Fibroblast of lung (primary cell): ENCODE data around the gene MAB21L3. TPM values are rescaled to one million over a fixed set of nuclear protein-coding genes. Genes with fewer than 3 reads are reported as not detected.

ENCODE experiments used
- DNase-seq, 2 donors: peaks; one replicate each; pipeline versions ENCODE4 v3.0.0 to v3.0.0-alpha.2; 2010; ENCODE audit warnings: low read depth in 2 of 2
- H2AFZ ChIP-seq: 2 replicates; pipeline ENCODE4 v1.5.1; 2012; ENCODE audit warnings: low read length, control low read depth, inconsistent platforms
- H3K27ac ChIP-seq: 2 replicates; pipeline ENCODE4 v1.5.1; 2011; ENCODE audit warnings: low read length, control low read depth; ENCODE audit not compliant: insufficient read depth
- H3K27me3 ChIP-seq: 2 replicates; pipeline ENCODE4 v1.5.1; 2011; ENCODE audit warnings: mild to moderate bottlenecking, low read length; ENCODE audit not compliant: control insufficient read depth, insufficient read depth
- H3K36me3 ChIP-seq: 2 replicates; pipeline ENCODE4 v1.5.1; 2011; ENCODE audit warnings: low read length; ENCODE audit not compliant: control insufficient read depth, insufficient read depth
- H3K4me1 ChIP-seq: 2 replicates; pipeline ENCODE4 v1.5.1; 2011; ENCODE audit warnings: low read length; ENCODE audit not compliant: control insufficient read depth, insufficient read depth; ENCODE audit errors: extremely low read depth
- H3K4me2 ChIP-seq: 2 replicates; pipeline ENCODE4 v1.5.1; 2011; ENCODE audit warnings: low read length, control low read depth; ENCODE audit not compliant: insufficient read depth; ENCODE audit errors: extremely low read depth
- H3K4me3 ChIP-seq, 4 experiments: fragments of 200-600 bp in 1 of 4; sonication (generic) in 1 of 4; replicated peaks in 1 of 4; 2 replicates each; pipeline ENCODE4 v1.5.1; 2011 to 2016; ENCODE audit warnings: low read length in 4 of 4, low read depth in 3 of 4, mild to moderate bottlenecking in 3 of 4, control low read depth in 2 of 4, inconsistent platforms in 1 of 4, mixed read lengths in 1 of 4; ENCODE audit not compliant: insufficient read depth in 1 of 4; ENCODE audit errors: control extremely low read depth in 1 of 4
- H3K79me2 ChIP-seq: 2 replicates; pipeline ENCODE4 v1.5.1; 2012; ENCODE audit warnings: mild to moderate bottlenecking, low read length, inconsistent platforms; ENCODE audit not compliant: control insufficient read depth, insufficient read depth
- H3K9ac ChIP-seq: 2 replicates; pipeline ENCODE4 v1.5.1; 2011; ENCODE audit warnings: mild to moderate bottlenecking, low read length, control low read depth; ENCODE audit not compliant: insufficient read depth
- H3K9me3 ChIP-seq: 2 replicates; pipeline ENCODE4 v1.5.1; 2012; ENCODE audit warnings: low read depth, low read length; ENCODE audit not compliant: control insufficient read depth, insufficient read depth
- H4K20me1 ChIP-seq: 2 replicates; pipeline ENCODE4 v1.5.1; 2011; ENCODE audit warnings: low read length; ENCODE audit not compliant: control insufficient read depth, insufficient read depth; ENCODE audit errors: extremely low read depth
- CTCF ChIP-seq, 2 donors: IDR thresholded peaks in 1 of 2; conservative IDR thresholded peaks in 1 of 2; 1 replicate in 1 of 2; 2 replicates in 1 of 2; pipeline ENCODE4 v1.5.1; 2011 to 2012; ENCODE audit warnings: low read length in 2 of 2, control low read depth in 1 of 2, inconsistent platforms in 1 of 2, low read depth in 1 of 2, mild to moderate bottlenecking in 1 of 2
- EZH2 ChIP-seq: IDR thresholded peaks from 2 replicates; pipeline ENCODE4 v1.5.1; 2012; ENCODE audit warnings: low read length, control low read depth, mild to moderate bottlenecking; ENCODE audit errors: missing control alignments
- polyA plus RNA-seq, 2 donors: library from polyadenylated mRNA; depleted of rRNA in 1 of 2; stranded (reverse) in 1 of 2; unstranded in 1 of 2; fragments of >200 nt; gene quantifications; 2 replicates each; pipeline ENCODE4 v1.2.1, GENCODE V29; 2011 to 2012; ENCODE audit warnings: missing spikeins in 1 of 2
- total RNA-seq: library from RNA; depleted of rRNA; stranded (reverse); fragments of >200 nt; gene quantifications from 2 replicates; pipeline ENCODE4 v1.2.1, GENCODE V29; 2014

Gene MAB21L3
- total and polyA plus RNA-seq, 2 donors (not counting 1 experiment from before 2014, with no cell fraction given), result 0.18 to 0.66 TPM

- Histone ChIP-seq H3K9ac (no peak overlapping the region), H2AFZ (no peak overlapping the region), H3K27me3 (no peaks in the 10 kb centered on the region), H3K79me2 (no peaks in the 10 kb centered on the region), H3K36me3 (no peaks in the 10 kb centered on the region), H3K27ac (no peak overlapping the region), H3K4me3 (no peak overlapping the region), H3K9me3 (no peaks in the 10 kb centered on the region), H3K4me2 (no peak overlapping the region), H4K20me1 (no peaks in the 10 kb centered on the region), H3K4me1 (no peaks in the 10 kb centered on the region)
- DNase-seq, result no peak
- TF ChIP-seq CTCF (conservative IDR thresholded peaks at IDR 0.05 in 1 of 2, IDR thresholded peaks at IDR 0.05 in 1 of 2; ENCODE audit: low read depth in 1 of 2, low read length in 2 of 2) (no peak), EZH2 (no peak)
Observed at GRCh38 chr1:116087628-116088027, 23.6 kb upstream of the MAB21L3 start.

GRCh38 chr1:116089870-116090269 is 21.3 kb upstream of the MAB21L3 start:
- Histone ChIP-seq H4K20me1 (no peaks in the 10 kb centered on the region), H2AFZ (no peak overlapping the region), H3K4me3 (no peak overlapping the region), H3K79me2 (no peaks in the 10 kb centered on the region), H3K4me1 (no peaks in the 10 kb centered on the region), H3K27ac (no peak overlapping the region), H3K9ac (no peak overlapping the region), H3K9me3 (no peaks in the 10 kb centered on the region), H3K36me3 (no peaks in the 10 kb centered on the region), H3K4me2 (no peak overlapping the region), H3K27me3 (no peaks in the 10 kb centered on the region)
- no peak for DNase-seq
- TF ChIP-seq EZH2 (no peak), CTCF (conservative IDR thresholded peaks at IDR 0.05 in 1 of 2, IDR thresholded peaks at IDR 0.05 in 1 of 2; ENCODE audit: low read depth in 1 of 2, low read length in 2 of 2) (no peak)

- no peak for DNase-seq
- Histone ChIP-seq H3K27ac (no peak overlapping the region), H3K4me2 (no peak overlapping the region), H3K27me3 (no peaks in the 10 kb centered on the region), H3K79me2 (no peaks in the 10 kb centered on the region), H3K4me3 (no peak overlapping the region), H3K4me1 (no peaks in the 10 kb centered on the region), H2AFZ (no peak overlapping the region), H4K20me1 (no peaks in the 10 kb centered on the region), H3K9ac (no peak overlapping the region), H3K36me3 (no peaks in the 10 kb centered on the region), H3K9me3 (no peaks in the 10 kb centered on the region)
- TF ChIP-seq CTCF (conservative IDR thresholded peaks at IDR 0.05 in 1 of 2, IDR thresholded peaks at IDR 0.05 in 1 of 2; ENCODE audit: low read depth in 1 of 2, low read length in 2 of 2), result no peak
Observed at GRCh38 chr1:116091083-116091482, 20.1 kb upstream of the MAB21L3 start.
